ENCODE data around the gene NSUN7. TPM values are rescaled to one million over a fixed set of nuclear protein-coding genes. Genes with fewer than 3 reads are reported as not detected.

The NSUN7 gene
- total RNA-seq, 3 donors from 2014 or later, result 0.80 to 19.3 (median 9.5) TPM

- Histone ChIP-seq H3K27me3 (no peaks in the 10 kb centered on the region), H3K27ac (no peak overlapping the region), H3K9me3 (no peaks in the 10 kb centered on the region), H3K36me3 (no peaks in the 10 kb centered on the region), H3K4me3 (no peak overlapping the region), H3K4me1 (no peaks in the 10 kb centered on the region)
- no peak for DNase-seq (ENCODE audit: low spot score in 2 of 2)
- intact Hi-C loops (cut with DNase I; ENCODE audit: low total_unique reads), result no loop called here
- TF ChIP-seq CTCF (IDR thresholded peaks at IDR 0.05) (no peak), POLR2A (IDR thresholded peaks at IDR 0.05) (no peak), POLR2AphosphoS5 (IDR thresholded peaks at IDR 0.05) (no peak)
Measured at GRCh38 chr4:40720351-40720750, 29.4 kb upstream of the NSUN7 start.

- no peak for DNase-seq (ENCODE audit: low spot score in 2 of 2)
- TF ChIP-seq POLR2A (IDR thresholded peaks at IDR 0.05), result no peak
- no peak for TF ChIP-seq POLR2AphosphoS5 (IDR thresholded peaks at IDR 0.05)
- TF ChIP-seq CTCF (IDR thresholded peaks at IDR 0.05), result no peak
- Histone ChIP-seq H3K9me3 (no peaks in the 10 kb centered on the region), H3K4me1 (no peaks in the 10 kb centered on the region), H3K27me3 (no peaks in the 10 kb centered on the region), H3K4me3 (no peak overlapping the region), H3K36me3 (no peaks in the 10 kb centered on the region), H3K27ac (no peak overlapping the region)
- intact Hi-C loops (cut with DNase I; ENCODE audit: low total_unique reads), result no loop called here
Measured at GRCh38 chr4:40720916-40721315, 28.8 kb upstream of the NSUN7 start.

- Histone ChIP-seq H3K27ac (peak overlapping the region in 1 of 2 donors; percentile 59), H3K36me3 (no peaks in the 10 kb centered on the region), H3K9me3 (no peaks in the 10 kb centered on the region), H3K4me3 (no peak overlapping the region), H3K4me1 (no peaks in the 10 kb centered on the region), H3K27me3 (no peaks in the 10 kb centered on the region)
- TF ChIP-seq POLR2AphosphoS5 (IDR thresholded peaks at IDR 0.05), result no peak
- TF ChIP-seq POLR2A (IDR thresholded peaks at IDR 0.05), result no peak
- TF ChIP-seq CTCF (IDR thresholded peaks at IDR 0.05), result no peak
- DNase-seq (ENCODE audit: low spot score in 2 of 2), result no peak
- intact Hi-C loops (cut with DNase I; ENCODE audit: low total_unique reads), result no loop called here
Measured at GRCh38 chr4:40721730-40722171, 28.0 kb upstream of the NSUN7 start.

GRCh38 chr4:40722576-40723161, 27.1 kb upstream of the NSUN7 start:
- H3K27me3 ChIP-seq, result no peaks in the 10 kb centered on the region
- no peaks in the 10 kb centered on the region for H3K9me3 ChIP-seq
- H3K36me3 ChIP-seq, result no peaks in the 10 kb centered on the region
- H3K27ac ChIP-seq, result peak overlapping the region; percentile 21 to 59
- TF ChIP-seq POLR2AphosphoS5 (IDR thresholded peaks at IDR 0.05) (peak in 1 of 3 donors; percentile 57), CTCF (IDR thresholded peaks at IDR 0.05) (no peak), POLR2A (IDR thresholded peaks at IDR 0.05) (no peak)
- DNase-seq (ENCODE audit: low spot score in 2 of 2), result no peak
- H3K4me3 ChIP-seq, result no peak overlapping the region
- intact Hi-C loops (cut with DNase I; ENCODE audit: low total_unique reads), result no loop called here
- H3K4me1 ChIP-seq, result no peaks in the 10 kb centered on the region

- TF ChIP-seq POLR2AphosphoS5 (IDR thresholded peaks at IDR 0.05), result no peak
- Histone ChIP-seq H3K9me3 (no peaks in the 10 kb centered on the region), H3K27ac (peak overlapping the region in 1 of 2 donors; percentile 59), H3K4me1 (no peaks in the 10 kb centered on the region), H3K36me3 (no peaks in the 10 kb centered on the region), H3K27me3 (no peaks in the 10 kb centered on the region), H3K4me3 (no peak overlapping the region)
- DNase-seq (ENCODE audit: low spot score in 2 of 2), result no peak
- intact Hi-C loops (cut with DNase I; ENCODE audit: low total_unique reads), result no loop called here
Measured at GRCh38 chr4:40723728-40724127, 26.0 kb upstream of the NSUN7 start.
